ENCODE results near the gene TANGO2. TPM values are rescaled to one million over a fixed set of nuclear protein-coding genes. Genes with fewer than 3 reads are reported as not detected.

The TANGO2 gene
- total and polyA plus RNA-seq, 4 donors, result 20.7 to 48.8 (median 34.1) TPM

DNA sequence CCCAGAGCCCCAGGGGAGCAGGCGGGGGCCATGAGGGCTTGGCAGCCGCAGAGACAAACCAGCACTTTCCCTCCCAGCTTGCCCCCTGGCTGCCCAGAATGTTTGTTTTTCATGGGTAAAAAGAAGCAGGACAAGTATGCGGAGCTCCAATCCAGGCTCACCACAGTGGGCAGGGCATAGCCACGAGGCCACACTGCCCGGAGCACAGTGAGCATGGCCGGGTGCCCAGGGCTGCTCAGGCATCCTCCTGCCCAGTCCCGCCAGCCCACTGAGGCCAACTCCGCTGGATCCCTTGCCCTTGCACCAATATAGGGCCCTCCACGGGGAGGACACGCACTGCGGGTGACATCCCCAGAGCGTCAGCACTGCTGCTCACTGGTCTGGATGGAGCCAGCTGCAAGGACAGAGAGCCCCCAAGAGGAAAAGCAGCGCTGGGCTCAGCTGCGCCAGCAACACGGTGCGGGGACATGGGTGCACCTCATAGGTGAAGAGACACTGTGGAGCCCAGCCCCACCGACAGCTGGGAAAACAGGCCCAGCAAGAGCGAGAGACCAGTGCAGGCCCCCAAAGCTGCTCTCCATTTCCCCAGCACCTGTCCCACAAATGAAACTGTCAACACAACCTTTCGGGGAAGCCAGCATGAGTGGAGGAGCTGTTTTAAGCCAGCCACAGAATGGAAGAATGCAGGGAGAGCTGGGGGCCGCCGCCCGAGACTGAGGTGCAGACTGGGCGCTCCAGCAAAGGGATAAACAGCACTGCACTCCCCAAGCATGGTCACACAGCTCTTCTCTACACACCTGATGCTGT lies 29.1 kb upstream of the TANGO2 start:
- Histone ChIP-seq H3K4me3 (no peak overlapping the region), H3K4me1 (ENCODE audit: control insufficient read depth in 5 of 5, insufficient read depth in 5 of 5, low read length in 5 of 5) (peaks cover 0 to 25% (median 16%) of the 10 kb centered on the region in 5 donors), H3K36me3 (ENCODE audit: control insufficient read depth in 4 of 4, insufficient read depth in 4 of 4, low read length in 4 of 4) (no peaks in the 10 kb centered on the region), H3K9ac (ENCODE audit: insufficient read depth in 1 of 2, low read length in 2 of 2) (no peak overlapping the region), H3K27ac (ENCODE audit: low read depth in 1 of 2, low read length in 1 of 2) (no peak overlapping the region), H3K27me3 (ENCODE audit: control insufficient read depth in 3 of 3, insufficient read depth in 3 of 3, low read length in 2 of 3) (no peaks in the 10 kb centered on the region), H3K9me3 (ENCODE audit: control insufficient read depth in 4 of 4, insufficient read depth in 3 of 4, low read length in 3 of 4) (no peaks in the 10 kb centered on the region)
- ATAC-seq (ENCODE audit: insufficient read depth, low FRiP score), result no peak
- TF ChIP-seq, protein P1, sequence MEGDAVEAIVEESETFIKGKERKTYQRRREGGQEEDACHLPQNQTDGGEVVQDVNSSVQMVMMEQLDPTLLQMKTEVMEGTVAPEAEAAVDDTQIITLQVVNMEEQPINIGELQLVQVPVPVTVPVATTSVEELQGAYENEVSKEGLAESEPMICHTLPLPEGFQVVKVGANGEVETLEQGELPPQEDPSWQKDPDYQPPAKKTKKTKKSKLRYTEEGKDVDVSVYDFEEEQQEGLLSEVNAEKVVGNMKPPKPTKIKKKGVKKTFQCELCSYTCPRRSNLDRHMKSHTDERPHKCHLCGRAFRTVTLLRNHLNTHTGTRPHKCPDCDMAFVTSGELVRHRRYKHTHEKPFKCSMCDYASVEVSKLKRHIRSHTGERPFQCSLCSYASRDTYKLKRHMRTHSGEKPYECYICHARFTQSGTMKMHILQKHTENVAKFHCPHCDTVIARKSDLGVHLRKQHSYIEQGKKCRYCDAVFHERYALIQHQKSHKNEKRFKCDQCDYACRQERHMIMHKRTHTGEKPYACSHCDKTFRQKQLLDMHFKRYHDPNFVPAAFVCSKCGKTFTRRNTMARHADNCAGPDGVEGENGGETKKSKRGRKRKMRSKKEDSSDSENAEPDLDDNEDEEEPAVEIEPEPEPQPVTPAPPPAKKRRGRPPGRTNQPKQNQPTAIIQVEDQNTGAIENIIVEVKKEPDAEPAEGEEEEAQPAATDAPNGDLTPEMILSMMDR (IDR thresholded peaks at IDR 0.05; ENCODE audit: control extremely low read depth, extremely low read depth), result no peak
- 82 to 90% methylated on average over 23 of the region's 23 CpGs for WGBS, 2 donors
- no peak for DNase-seq

DNA sequence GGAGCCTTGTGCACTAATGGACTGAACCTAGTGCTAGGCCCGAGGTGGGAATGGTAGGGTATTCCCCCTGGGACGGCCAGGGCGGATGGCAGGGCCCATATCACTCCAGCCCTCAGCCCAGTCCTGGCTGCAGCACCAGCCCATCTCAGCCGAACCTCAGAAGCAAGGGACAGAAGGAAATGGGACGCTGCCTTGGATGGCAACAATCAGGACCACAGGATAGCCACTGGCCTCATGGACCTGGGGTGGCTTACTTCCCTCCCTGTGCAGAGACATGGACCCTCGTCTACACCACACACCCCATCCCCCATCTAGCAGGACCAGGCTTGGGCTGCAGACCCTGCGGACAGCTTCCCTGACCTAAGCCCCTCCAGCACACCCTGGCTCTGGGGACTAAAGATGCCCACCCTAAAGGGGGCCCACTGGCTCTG lies 28.4 kb upstream of the TANGO2 start:
- DNase-seq (no peak), ATAC-seq (ENCODE audit: insufficient read depth, low FRiP score) (no peak)
- no peaks in the 10 kb centered on the region for H3K9me3 ChIP-seq (ENCODE audit: control insufficient read depth in 4 of 4, insufficient read depth in 3 of 4, low read length in 3 of 4)
- H3K4me3 ChIP-seq, result no peak overlapping the region
- TF ChIP-seq, protein P1 (IDR thresholded peaks at IDR 0.05; ENCODE audit: control extremely low read depth, extremely low read depth), result no peak
- no peaks in the 10 kb centered on the region for H3K36me3 ChIP-seq (ENCODE audit: control insufficient read depth in 4 of 4, insufficient read depth in 4 of 4, low read length in 4 of 4)
- H3K27ac ChIP-seq (ENCODE audit: low read depth in 1 of 2, low read length in 1 of 2), result no peak overlapping the region
- H3K27me3 ChIP-seq (ENCODE audit: control insufficient read depth in 3 of 3, insufficient read depth in 3 of 3, low read length in 2 of 3), result no peaks in the 10 kb centered on the region
- WGBS, 2 donors, result 90 to 91% methylated on average over 7 of the region's 7 CpGs
- H3K9ac ChIP-seq (ENCODE audit: insufficient read depth in 1 of 2, low read length in 2 of 2), result no peak overlapping the region
- H3K4me1 ChIP-seq (ENCODE audit: control insufficient read depth in 5 of 5, insufficient read depth in 5 of 5, low read length in 5 of 5), result peaks cover 0 to 31% (median 16%) of the 10 kb centered on the region in 5 donors

DNA sequence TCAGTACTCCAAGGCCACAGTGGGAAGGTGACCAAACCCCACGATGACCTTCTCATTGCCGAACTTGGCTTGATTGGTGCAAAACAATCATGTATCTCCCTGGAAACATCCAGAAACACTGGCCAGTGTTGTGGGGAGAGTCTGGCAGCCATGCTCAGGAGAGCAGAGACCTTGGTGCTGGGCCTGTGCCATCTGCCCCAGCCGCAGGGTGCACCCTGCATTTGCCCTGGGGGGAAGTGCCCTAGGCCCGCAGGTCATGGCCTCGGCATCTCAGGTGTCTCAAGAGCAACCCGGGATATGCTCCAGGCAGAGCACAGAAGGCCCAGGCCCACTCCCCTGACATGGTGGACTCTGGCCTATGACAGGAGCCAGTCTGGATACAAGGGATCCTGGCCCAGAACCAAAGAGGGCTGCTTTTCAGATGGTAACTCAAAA lies 28.0 kb upstream of the TANGO2 start:
- Histone ChIP-seq H3K27me3 (ENCODE audit: control insufficient read depth in 3 of 3, insufficient read depth in 3 of 3, low read length in 2 of 3) (no peaks in the 10 kb centered on the region), H3K4me1 (ENCODE audit: control insufficient read depth in 5 of 5, insufficient read depth in 5 of 5, low read length in 5 of 5) (peaks cover 0 to 32% (median 14%) of the 10 kb centered on the region in 5 donors), H3K9ac (ENCODE audit: insufficient read depth in 1 of 2, low read length in 2 of 2) (no peak overlapping the region), H3K4me3 (no peak overlapping the region), H3K9me3 (ENCODE audit: control insufficient read depth in 4 of 4, insufficient read depth in 3 of 4, low read length in 3 of 4) (no peaks in the 10 kb centered on the region), H3K27ac (ENCODE audit: low read depth in 1 of 2, low read length in 1 of 2) (no peak overlapping the region), H3K36me3 (ENCODE audit: control insufficient read depth in 4 of 4, insufficient read depth in 4 of 4, low read length in 4 of 4) (no peaks in the 10 kb centered on the region)
- DNase-seq (no peak), ATAC-seq (ENCODE audit: insufficient read depth, low FRiP score) (no peak)
- WGBS, 2 donors, result 88 to 91% methylated on average over 6 of the region's 6 CpGs
- TF ChIP-seq, protein P1 (IDR thresholded peaks at IDR 0.05; ENCODE audit: control extremely low read depth, extremely low read depth), result no peak
